ENCODE measurements around the gene RBM17.
"Not testable (repeated sequence)": the region's sequence is repeated elsewhere in the genome, so short reads cannot be mapped to it uniquely, and the experiment has no call there.

Gene RBM17

GRCh38 chr10:6056411-6057135, 32.3 kb upstream of the RBM17 start:
- no peak for DNase-seq (ENCODE audit: low read depth)

DNA sequence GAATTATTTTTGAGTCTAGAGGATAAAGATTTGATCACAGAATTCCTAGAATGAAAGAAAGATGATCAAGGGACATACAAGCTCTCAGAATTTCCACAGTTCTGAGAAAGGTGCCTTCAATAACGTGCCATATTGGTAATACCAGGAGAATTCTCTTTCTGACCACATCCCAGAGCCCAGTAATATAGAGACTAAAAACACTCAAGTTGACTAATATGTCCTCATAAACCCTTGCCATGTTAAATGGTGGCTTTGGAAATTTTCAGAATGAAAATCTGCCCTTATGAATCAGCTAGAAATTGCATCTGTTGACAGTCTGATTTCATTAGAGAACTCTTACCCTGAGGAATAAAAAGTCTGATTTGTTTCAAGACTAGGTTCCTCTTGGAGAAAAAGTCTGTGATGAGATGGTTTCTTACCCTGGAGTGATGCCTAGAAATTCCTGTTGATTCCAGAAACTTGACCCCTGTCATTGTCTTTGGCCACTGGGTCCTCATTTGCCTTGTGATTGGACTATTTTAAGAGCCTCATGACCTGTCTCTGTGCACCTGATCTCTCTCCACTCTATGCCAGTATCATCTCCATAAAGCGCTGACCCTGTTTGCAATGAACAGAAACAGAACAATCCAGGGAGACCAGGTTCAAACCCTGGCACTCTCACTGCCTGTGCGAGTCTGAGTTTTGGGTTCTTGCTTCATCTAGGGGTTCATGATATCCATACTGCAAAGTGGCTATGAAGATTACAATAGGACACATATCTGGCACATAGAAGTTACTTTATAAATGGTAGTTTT, 30.0 kb upstream of the RBM17 start:
- no peak for DNase-seq (ENCODE audit: low read depth)

GRCh38 chr10:6059506-6059905, 29.3 kb upstream of the RBM17 start:
- DNase-seq (ENCODE audit: low read depth): no peak

GRCh38 chr10:6061056-6061455, 27.8 kb upstream of the RBM17 start:
- no peak for DNase-seq (ENCODE audit: low read depth)

- no peak for DNase-seq (ENCODE audit: low read depth)
Measured at GRCh38 chr10:6062101-6062771, 26.6 kb upstream of the RBM17 start, which contains the start of gene IL2RA. TSS of gene IL2RA (minus strand) at chr10:6062367. CDS start at chr10:6062151, 216 bp downstream.

DNA sequence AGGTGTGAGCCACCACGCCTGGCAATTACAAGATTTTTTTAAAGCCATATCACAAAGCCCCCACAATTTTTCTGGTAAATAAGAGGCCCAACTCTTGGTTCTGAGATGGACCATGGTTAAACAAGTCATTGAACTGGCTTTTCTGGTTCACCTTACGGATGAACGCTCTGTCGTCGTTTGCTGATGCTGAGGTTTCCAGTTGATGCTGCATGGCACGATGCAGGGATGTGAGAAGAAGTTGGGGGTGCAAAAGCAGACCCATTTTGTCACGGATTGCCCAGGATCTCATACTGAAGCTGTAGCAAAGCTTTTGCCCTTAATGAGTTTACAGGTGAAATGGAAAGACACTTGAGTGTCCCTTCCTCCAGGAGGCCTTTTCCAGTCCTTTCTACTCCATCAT, 24.7 kb upstream of the RBM17 start:
- DNase-seq (ENCODE audit: low read depth): no peak

DNA sequence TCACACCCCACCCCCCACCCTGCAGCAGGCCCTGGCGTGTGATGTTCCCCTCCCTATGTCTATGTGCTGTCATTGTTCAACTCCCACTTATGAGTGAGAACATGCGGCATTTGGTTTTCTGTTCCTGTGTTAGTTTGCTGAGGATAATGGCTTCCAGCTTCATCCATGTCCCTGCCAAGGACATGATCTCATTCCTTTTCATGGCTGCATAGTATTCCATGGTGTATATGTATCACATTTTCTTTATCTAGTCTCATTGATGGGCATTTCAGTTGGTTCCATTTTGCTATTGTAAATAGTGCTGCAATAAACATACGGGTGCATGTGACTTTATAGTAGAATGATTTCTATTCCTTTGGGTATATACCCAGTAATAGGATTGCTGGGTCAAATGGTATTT, 24.1 kb upstream of the RBM17 start:
- DNase-seq (ENCODE audit: low read depth): not testable (repeated sequence)

DNA sequence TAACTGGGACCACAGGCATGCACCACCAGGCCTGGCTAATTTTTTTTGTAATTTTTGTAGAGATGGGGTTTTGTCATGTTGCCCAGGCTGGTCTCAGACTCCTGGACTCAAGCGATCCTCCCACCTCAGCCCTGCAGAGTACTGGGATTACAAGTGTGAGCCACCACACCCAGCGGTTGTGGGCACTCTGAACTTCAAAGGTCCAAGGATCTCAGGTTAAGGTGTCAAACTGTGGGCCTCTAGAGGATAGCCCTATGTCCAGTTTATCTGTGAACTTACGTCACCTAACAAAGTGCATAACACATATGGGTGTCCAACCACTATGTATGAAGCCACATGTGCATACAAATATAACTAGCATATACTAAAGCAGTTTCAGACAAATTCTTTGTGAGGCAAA, 23.4 kb upstream of the RBM17 start:
- no peak for DNase-seq (ENCODE audit: low read depth)

DNA sequence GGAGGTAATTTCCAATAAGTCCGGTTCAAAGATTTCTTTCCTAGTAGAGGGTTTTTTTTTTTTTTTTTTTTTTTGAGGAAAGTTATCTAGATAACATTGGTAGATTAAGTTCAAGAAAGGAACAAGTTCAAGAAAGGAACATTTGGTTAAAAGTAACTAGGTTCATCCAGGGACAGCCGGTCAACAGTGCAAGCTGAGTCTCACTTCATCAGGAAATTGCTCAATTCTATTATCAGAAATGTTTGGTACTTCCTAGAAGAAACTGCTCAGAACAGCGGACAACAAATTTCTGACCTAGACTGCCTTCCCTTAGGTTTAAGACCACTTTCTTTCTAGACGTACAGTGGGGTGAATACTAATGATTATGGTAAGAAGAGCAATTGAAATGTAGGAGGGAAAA, 23.0 kb upstream of the RBM17 start:
- DNase-seq (ENCODE audit: low read depth): no peak

- DNase-seq (ENCODE audit: low read depth): no peak
Measured at GRCh38 chr10:6067457-6067856, 21.4 kb upstream of the RBM17 start.

DNA sequence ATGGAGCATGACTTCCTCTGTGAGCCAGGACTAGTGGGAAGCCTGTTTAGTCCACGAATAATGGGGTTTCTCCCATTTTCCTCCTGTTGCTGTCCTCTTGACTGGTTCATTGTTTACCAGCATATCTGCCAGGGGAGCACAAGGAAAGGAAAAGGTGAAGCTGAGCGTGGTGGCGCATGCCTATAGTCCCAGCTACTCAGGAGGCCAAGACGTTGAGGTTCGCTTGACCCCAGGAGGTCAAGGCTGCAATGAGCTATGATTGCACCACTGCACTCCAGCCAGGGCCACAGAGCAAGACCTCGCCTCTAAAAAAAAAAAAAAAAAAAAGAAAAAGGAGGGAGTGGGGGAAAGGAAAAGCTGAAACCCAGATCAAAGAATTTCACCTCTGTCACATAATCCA, 20.8 kb upstream of the RBM17 start:
- no peak for DNase-seq (ENCODE audit: low read depth)

DNA sequence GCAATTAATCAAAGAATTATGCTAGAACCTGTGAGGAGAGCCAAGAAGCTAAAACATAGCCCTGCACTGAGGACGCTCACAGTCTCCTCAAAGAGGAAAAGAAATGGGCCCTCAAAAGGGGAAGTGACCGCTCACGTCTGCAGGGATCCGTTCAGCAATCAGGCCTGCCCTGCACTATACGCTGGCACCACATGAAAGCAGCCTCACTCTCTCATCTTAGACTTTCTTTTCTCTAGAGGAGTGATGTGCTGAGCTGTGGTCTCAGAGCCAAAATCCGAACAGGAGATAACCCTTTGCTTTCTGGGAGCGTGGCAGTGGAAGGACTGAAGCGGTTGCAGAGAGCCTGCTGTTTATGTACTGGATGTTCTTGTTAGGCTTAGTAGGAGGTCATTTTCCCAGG, 20.4 kb upstream of the RBM17 start:
- DNase-seq (ENCODE audit: low read depth): no peak

- DNase-seq (ENCODE audit: low read depth): no peak
Measured at GRCh38 chr10:6069081-6069931, 19.5 kb upstream of the RBM17 start.

GRCh38 chr10:6070660-6071059, 18.2 kb upstream of the RBM17 start:
- no peak for DNase-seq (ENCODE audit: low read depth)

- DNase-seq (ENCODE audit: low read depth): no peak
Measured at GRCh38 chr10:6071181-6072175, 17.4 kb upstream of the RBM17 start.

GRCh38 chr10:6072215-6072934, 16.5 kb upstream of the RBM17 start:
- DNase-seq (ENCODE audit: low read depth): no peak

DNA sequence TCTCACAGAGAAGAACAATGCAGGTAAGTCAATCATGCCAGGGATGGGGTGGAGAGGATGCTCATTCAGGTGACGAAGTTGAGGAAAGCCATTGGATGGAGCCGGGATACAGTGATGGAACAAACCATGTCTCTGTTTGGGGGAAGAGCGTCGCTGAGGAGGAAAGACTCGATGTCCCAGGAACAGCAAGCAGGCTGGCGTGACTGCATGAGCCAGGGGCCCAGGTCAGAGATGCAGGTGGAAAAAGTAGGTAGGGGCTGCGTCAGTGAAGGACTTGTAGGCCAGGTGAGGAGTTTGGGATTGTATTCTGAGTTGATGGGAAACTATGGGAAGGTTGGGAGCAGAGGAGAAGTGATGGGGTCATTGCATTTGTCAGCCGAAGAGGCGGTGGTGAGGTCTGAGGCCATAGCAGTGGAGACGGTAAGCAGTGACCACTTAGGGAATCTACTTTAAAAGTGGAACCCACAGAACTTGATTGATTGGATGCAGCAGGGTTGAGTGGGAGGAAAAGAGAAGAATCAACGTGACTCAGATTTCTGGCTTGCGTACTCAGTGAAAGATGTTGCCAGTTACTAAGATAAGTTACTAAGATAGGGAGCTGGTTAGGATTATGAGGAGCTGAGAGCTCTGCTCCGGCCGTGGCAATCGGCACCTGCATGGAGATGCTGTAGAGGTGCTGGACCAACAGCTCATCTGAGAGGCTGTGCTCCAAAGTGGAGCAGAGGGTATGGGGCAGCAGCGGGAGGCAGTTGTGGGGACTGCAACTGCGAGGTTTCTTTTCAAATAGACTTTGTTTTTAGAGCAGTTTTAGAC, 14.1 kb upstream of the RBM17 start:
- DNase-seq (ENCODE audit: low read depth): no peak

GRCh38 chr10:6077071-6077675, 11.7 kb upstream of the RBM17 start:
- no peak for DNase-seq (ENCODE audit: low read depth)

DNA sequence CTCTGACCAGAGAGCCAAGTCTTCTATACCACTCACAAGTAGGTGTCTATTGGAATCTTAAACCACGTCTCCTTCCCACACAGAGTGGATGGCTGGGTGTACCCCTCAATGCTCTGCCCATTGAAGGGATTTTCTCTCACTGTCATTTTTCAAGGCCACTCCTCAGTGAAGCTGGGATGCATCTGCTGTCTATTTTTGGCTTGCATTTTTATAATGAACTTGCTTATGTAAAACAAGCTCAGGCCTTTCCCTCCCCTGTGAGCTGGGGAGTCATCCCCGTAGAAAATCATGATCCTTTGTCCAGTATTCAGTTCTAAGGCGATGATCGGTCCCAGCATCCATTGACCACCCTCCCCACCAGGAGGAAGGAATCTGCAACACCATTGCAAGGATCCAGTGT, 9.8 kb upstream of the RBM17 start:
- DNase-seq (ENCODE audit: low read depth): no peak

Data from CMK (cell line).